Esophagus squamous epithelium (tissue), 5 donors: ENCODE results near the gene PAOX. TPM values are rescaled to one million over a fixed set of nuclear protein-coding genes. Genes with fewer than 3 reads are reported as not detected.

Experiments
- DNase-seq: peaks from one replicate; lab custom pipeline; 2025; lab: John Stamatoyannopoulos, UW
- H3K27ac ChIP-seq, 4 donors: fragments of 200-600 bp; sonication (generic); one replicate each; pipeline ENCODE4 v1.5.1; 2016 to 2019; ENCODE audit warnings: mild to moderate bottlenecking in 1 of 4
- H3K27me3 ChIP-seq, 4 donors: fragments of 200-600 bp; sonication (generic); 1 replicate in 3 of 4; 2 replicates in 1 of 4; pipeline versions ENCODE4 v1.5.1 to v1.6.0; 2017 to 2021; ENCODE audit warnings: antibody characterized with exemption in 1 of 4
- H3K36me3 ChIP-seq, 3 donors: fragments of 200-600 bp; sonication (generic); one replicate each; pipeline ENCODE4 v1.5.1; 2016 to 2019
- H3K4me1 ChIP-seq, 3 donors: fragments of 200-600 bp; sonication (generic); one replicate each; pipeline ENCODE4 v1.5.1; 2017 to 2019
- H3K4me3 ChIP-seq, 4 donors: fragments of 200-600 bp; sonication (generic); 1 replicate in 3 of 4; 2 replicates in 1 of 4; pipeline ENCODE4 v1.5.1; 2016 to 2019; ENCODE audit warnings: mild to moderate bottlenecking in 2 of 4, moderate library complexity in 1 of 4
- H3K9me3 ChIP-seq, 3 donors: fragments of 200-600 bp; sonication (generic); one replicate each; pipeline ENCODE4 v1.5.1; 2016 to 2019
- CTCF ChIP-seq, 6 experiments: fragments of 450-650 bp in 4 of 6; fragments of 200-600 bp in 2 of 6; sonication (generic) in 2 of 6; IDR thresholded peaks; one replicate each; pipeline ENCODE4 v1.5.1; 2016 to 2019; ENCODE audit warnings: antibody characterized with exemption in 6 of 6, mild to moderate bottlenecking in 4 of 6, moderate library complexity in 4 of 6
- POLR2A ChIP-seq, 4 donors: fragments of 450-650 bp; IDR thresholded peaks; one replicate each; pipeline ENCODE4 v1.6.1; 2017; ENCODE audit warnings: antibody characterized with exemption in 4 of 4, mild to moderate bottlenecking in 4 of 4, moderate library complexity in 3 of 4
- WGBS, 2 donors: methylation state at CpG; one replicate each; pipeline ENCODE4 v1.1.5; 2018; 5-methylcytosine and 5-hydroxymethylcytosine counted together
- intact Hi-C: fragments of 100-400 bp; cut with DNase I; formaldehyde crosslinking; loops from one replicate; pipeline ENCODE4 v1.15.0; 2022
- small RNA-seq, 4 donors: library from RNA; depleted of rRNA; stranded (forward); fragments of <200 nt; gene quantifications; one replicate each; pipeline ENCODE3, GENCODE V24; 2016
- total RNA-seq, 4 donors: library from RNA; depleted of rRNA; stranded (reverse); fragments of >200 nt; gene quantifications; one replicate each; pipeline ENCODE4 v1.1.0, GENCODE V29; 2016
- donor health status: DM: yes; HTN: yes; CAD: no.

The PAOX gene
- total RNA-seq, 4 donors from 2014 or later: 11.5 to 16.6 (median 15.9) TPM

DNA sequence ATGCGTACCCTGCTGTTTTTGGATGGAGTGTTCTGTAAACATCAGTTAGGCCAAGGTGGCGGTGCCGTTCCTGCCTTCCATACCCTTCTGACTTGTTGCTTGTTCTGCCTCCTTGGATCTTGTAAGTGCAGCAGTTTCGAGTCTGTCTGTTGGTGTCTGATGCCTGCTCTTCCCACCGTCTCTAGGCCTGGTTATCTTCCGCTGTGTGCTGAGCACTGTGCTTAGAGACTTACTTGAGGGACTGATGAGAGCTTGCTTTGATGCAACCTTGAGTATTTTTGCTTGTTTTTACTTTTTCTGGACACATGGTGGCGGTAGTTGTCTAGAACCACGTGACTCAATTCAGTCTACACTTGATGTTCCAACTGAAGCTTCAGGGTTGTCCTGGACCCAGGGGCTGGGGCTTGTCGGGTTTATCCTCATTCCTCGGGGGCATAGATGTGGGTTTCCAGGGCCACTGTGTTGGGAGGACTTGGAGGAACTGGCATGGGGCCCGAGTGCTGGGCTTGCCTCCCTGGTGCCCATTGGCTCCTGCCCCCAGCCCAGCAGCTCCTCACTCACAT, 59.7 kb downstream of the PAOX start:
- intact Hi-C loops: no loop called here
- DNase-seq: no peak
- H3K36me3 ChIP-seq: no peaks in the 10 kb centered on the region

GRCh38 chr10:133439517-133440461, 60.7 kb downstream of the PAOX start:
- intact Hi-C loops: no loop called here
- no peak for TF ChIP-seq POLR2A (IDR thresholded peaks at IDR 0.05)
- TF ChIP-seq CTCF (IDR thresholded peaks at IDR 0.05): no peak
- Histone ChIP-seq H3K27ac (no peak overlapping the region), H3K4me1 (no peaks in the 10 kb centered on the region), H3K4me3 (no peak overlapping the region), H3K27me3 (no peaks in the 10 kb centered on the region), H3K9me3 (no peaks in the 10 kb centered on the region), H3K36me3 (no peaks in the 10 kb centered on the region)
- no peak for DNase-seq
- 88 to 94% methylated on average over 10 to 15 of the region's 25 CpGs for WGBS, 2 donors

More for the DNA sequence above, 59.7 kb downstream of the PAOX start:
- TF ChIP-seq CTCF (IDR thresholded peaks at IDR 0.05): peak in 1 of 6 experiments; percentile 41
- no peak for TF ChIP-seq POLR2A (IDR thresholded peaks at IDR 0.05)
- H3K27ac ChIP-seq: no peak overlapping the region
- no peaks in the 10 kb centered on the region for H3K4me1 ChIP-seq
- no peaks in the 10 kb centered on the region for H3K27me3 ChIP-seq
- no peak overlapping the region for H3K4me3 ChIP-seq
- no peaks in the 10 kb centered on the region for H3K9me3 ChIP-seq
- 72 to 80% methylated on average over 9 to 10 of the region's 11 CpGs for WGBS, 2 donors

DNA sequence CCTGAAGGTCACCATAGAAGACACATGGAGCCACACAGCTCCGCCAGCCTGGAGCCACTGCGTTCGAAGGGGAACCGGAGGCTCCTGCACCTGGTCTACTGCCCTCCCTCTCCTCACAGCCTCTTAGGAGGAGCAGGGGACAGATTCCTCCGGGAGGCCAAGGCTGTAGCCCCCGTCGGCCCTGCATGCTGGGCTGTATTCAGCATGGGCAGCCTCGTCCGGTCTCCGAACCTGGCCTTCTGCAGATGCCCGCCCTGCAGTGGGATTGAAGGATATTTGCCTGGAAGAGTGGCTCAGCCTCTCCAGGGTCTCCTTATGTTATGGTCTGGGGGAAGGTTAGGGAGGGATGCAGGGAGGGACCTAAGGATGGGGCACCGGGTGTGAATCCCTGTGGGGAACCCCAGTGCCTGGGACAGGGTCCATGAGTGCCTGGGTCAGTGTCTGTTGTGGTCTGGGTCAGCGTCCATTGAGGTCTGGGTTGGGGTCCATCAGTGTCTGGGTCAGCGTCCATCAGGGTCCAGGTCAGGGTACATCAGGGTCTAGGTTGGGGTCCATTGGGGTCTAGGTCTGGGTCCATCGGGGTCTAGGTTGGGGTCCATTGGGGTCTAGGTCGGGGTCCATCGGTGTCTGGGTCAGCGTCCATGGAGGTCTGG, 61.7 kb downstream of the PAOX start:
- intact Hi-C loops: no loop called here
- Histone ChIP-seq H3K4me1 (no peaks in the 10 kb centered on the region), H3K9me3 (peaks cover 0 to 2% (median 0%) of the 10 kb centered on the region in 3 donors), H3K36me3 (no peaks in the 10 kb centered on the region), H3K27me3 (no peaks in the 10 kb centered on the region), H3K4me3 (no peak overlapping the region), H3K27ac (no peak overlapping the region)
- TF ChIP-seq CTCF (IDR thresholded peaks at IDR 0.05) (no peak), POLR2A (IDR thresholded peaks at IDR 0.05) (no peak)
- 78% methylated on average over 6 of the region's 18 CpGs; no CpG with 5 or more reads in 1 of the 2 donors for WGBS, 2 donors
- DNase-seq: no peak

Small RNA genes lying within 50 kb of the gene (small RNA-seq; reads per million reads assigned to genes)
- gene AL360181.4: 0 reads per million in 4 donors
- 0 reads per million in 4 donors for gene BANF1P2
- 0 to 0.14 (median 0.04) reads per million in 4 donors for gene MIR3944

Other genes starting within 250 kb of the PAOX start
- under 1 TPM in 3 of 4 donors, not detected in 1; 0.19 to 0.64 (median 0.53) TPM for gene KNDC1, start 219.0 kb upstream of the PAOX start, total RNA-seq
- not detected for gene UTF1, start 149.0 kb upstream of the PAOX start, total RNA-seq
- under 1 TPM in 3 of 4 donors, not detected in 1; 0.13 to 0.95 (median 0.82) TPM for gene VENTX, start 141.4 kb upstream of the PAOX start, total RNA-seq
- 1 to 10 TPM; 3.3 to 5.7 (median 4.3) TPM for gene ADAM8, start 102.4 kb upstream of the PAOX start, total RNA-seq
- gene TUBGCP2, start 70.4 kb upstream of the PAOX start, total RNA-seq: 10 to 100 TPM; 28.4 to 44.4 (median 38.9) TPM
- 10 to 100 TPM; 16.1 to 26.7 (median 17.7) TPM for gene ZNF511, start 70.3 kb upstream of the PAOX start, total RNA-seq
- not detected for gene CALY, start 42.4 kb upstream of the PAOX start, total RNA-seq
- gene PRAP1, start 31.9 kb upstream of the PAOX start, total RNA-seq: not detected
- 10 to 100 TPM in 2 of 4 donors, 1 to 10 TPM in 2; 6.7 to 17.7 (median 12.5) TPM for gene FUOM, start 21.2 kb upstream of the PAOX start, total RNA-seq
- 100 to 1,000 TPM in 2 of 4 donors, 10 to 100 TPM in 2; 75.0 to 115 (median 99.2) TPM for gene ECHS1, start 5.9 kb upstream of the PAOX start, total RNA-seq
- 10 to 100 TPM; 24.6 to 32.8 (median 27.1) TPM for gene MTG1, start 14.9 kb downstream of the PAOX start, total RNA-seq
- not detected for gene SPRN, start 45.4 kb downstream of the PAOX start, total RNA-seq
- gene SCART1, start 74.7 kb downstream of the PAOX start, total RNA-seq: 1 to 10 TPM in 1 of 4 donors, under 1 TPM in 3; 0.06 to 2.5 (median 0.35) TPM
- gene CYP2E1, start 148.1 kb downstream of the PAOX start, total RNA-seq: 10 to 100 TPM in 2 of 4 donors, 1 to 10 TPM in 2; 3.1 to 26.9 (median 10.5) TPM
- gene SYCE1, start 186.3 kb downstream of the PAOX start, total RNA-seq: 1 to 10 TPM in 1 of 4 donors, not detected in 3; 1.8 TPM
- gene FRG2B, start 247.5 kb downstream of the PAOX start, total RNA-seq: not detected